NT2/D1 (cell line): ENCODE results near the gene BABAM2.

Experiments used
- SUZ12 ChIP-seq: IDR thresholded peaks from 2 replicates; pipeline ENCODE4 v1.6.1; 2011; ENCODE audit not compliant: insufficient read length, insufficient read depth; ENCODE audit errors: extremely low read depth
- YY1 ChIP-seq: IDR thresholded peaks from 2 replicates; pipeline ENCODE4 v1.6.1; 2011; ENCODE audit not compliant: insufficient read length, insufficient read depth
- ZNF274 ChIP-seq: IDR thresholded peaks from 2 replicates; pipeline ENCODE4 v1.6.1; 2011; ENCODE audit warnings: mild to moderate bottlenecking, low read depth, low read length

DNA sequence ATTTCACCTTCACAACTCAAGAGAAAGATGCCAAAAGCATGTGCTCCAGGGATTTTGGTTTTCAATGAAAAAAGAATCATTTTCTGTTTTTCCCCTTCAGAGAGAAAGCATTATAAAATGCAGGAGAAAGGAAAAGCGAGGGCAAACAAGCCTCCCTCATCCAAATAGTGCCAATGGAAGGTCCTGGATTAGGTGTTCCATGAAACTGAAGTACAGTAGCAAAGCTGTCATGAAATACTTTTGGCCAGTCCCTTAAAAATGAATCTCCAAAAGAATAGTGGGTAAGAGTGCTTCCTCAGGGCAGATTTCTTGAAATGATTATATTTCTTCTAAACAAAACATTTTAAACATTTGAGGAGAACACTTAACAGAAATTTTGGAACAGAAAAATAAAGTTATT, 320.0 kb downstream of the BABAM2 start:
- no peak for TF ChIP-seq ZNF274
- TF ChIP-seq SUZ12 = no peak
- TF ChIP-seq YY1 = no peak
